Measurements from ENCODE around the gene VPS37D.

- TF ChIP-seq, protein P1, sequence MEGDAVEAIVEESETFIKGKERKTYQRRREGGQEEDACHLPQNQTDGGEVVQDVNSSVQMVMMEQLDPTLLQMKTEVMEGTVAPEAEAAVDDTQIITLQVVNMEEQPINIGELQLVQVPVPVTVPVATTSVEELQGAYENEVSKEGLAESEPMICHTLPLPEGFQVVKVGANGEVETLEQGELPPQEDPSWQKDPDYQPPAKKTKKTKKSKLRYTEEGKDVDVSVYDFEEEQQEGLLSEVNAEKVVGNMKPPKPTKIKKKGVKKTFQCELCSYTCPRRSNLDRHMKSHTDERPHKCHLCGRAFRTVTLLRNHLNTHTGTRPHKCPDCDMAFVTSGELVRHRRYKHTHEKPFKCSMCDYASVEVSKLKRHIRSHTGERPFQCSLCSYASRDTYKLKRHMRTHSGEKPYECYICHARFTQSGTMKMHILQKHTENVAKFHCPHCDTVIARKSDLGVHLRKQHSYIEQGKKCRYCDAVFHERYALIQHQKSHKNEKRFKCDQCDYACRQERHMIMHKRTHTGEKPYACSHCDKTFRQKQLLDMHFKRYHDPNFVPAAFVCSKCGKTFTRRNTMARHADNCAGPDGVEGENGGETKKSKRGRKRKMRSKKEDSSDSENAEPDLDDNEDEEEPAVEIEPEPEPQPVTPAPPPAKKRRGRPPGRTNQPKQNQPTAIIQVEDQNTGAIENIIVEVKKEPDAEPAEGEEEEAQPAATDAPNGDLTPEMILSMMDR (IDR thresholded peaks at IDR 0.05): no peak
- TF ChIP-seq POLR2A (IDR thresholded peaks at IDR 0.05): no peak
Measured at GRCh38 chr7:73668886-73669230, 1.2 kb downstream of the VPS37D start.
